Chondrocyte (in vitro differentiated cells): ENCODE data around the gene SND1. TPM values are rescaled to one million over a fixed set of nuclear protein-coding genes. Genes with fewer than 3 reads are reported as not detected.

Experiments
- DNase-seq: peaks from one replicate; pipeline ENCODE4 v3.0.0; 2021; ENCODE audit warnings: mixed read lengths, low spot score
- H3K27ac Mint-ChIP-seq: one replicate; pipeline ENCODE4 v1.8.0; 2021; ENCODE audit warnings: mild to moderate bottlenecking, moderate library complexity, mixed read lengths; ENCODE audit not compliant: unreplicated experiment
- H3K27me3 Mint-ChIP-seq: 2 replicates; pipeline ENCODE4 v1.8.0; 2021; ENCODE audit warnings: low read depth, mixed read lengths
- H3K36me3 Mint-ChIP-seq: 2 replicates; pipeline ENCODE4 v1.8.0; 2021; ENCODE audit warnings: low read depth, mixed read lengths
- H3K4me1 Mint-ChIP-seq: 2 replicates; pipeline ENCODE4 v1.8.0; 2021; ENCODE audit warnings: low read depth, mild to moderate bottlenecking, mixed read lengths
- H3K4me3 Mint-ChIP-seq: one replicate; pipeline ENCODE4 v1.8.0; 2021; ENCODE audit warnings: mild to moderate bottlenecking, moderate library complexity, mixed read lengths; ENCODE audit not compliant: unreplicated experiment
- H3K9me3 Mint-ChIP-seq: 2 replicates; pipeline ENCODE4 v1.8.0; 2021; ENCODE audit warnings: low read depth, mixed read lengths
- CTCF ChIP-seq: fragments of 200-600 bp; sonication (generic); IDR thresholded peaks from 2 replicates; pipeline ENCODE4 v1.5.0; 2021; ENCODE audit warnings: antibody characterized with exemption, mild to moderate bottlenecking, moderate library complexity
- total RNA-seq: library from RNA; stranded (reverse); gene quantifications from 3 replicates; pipeline ENCODE4 v1.2.1, GENCODE V29; 2021

Gene SND1
- total RNA-seq, 1 donor from 2014 or later: 229 TPM

DNA sequence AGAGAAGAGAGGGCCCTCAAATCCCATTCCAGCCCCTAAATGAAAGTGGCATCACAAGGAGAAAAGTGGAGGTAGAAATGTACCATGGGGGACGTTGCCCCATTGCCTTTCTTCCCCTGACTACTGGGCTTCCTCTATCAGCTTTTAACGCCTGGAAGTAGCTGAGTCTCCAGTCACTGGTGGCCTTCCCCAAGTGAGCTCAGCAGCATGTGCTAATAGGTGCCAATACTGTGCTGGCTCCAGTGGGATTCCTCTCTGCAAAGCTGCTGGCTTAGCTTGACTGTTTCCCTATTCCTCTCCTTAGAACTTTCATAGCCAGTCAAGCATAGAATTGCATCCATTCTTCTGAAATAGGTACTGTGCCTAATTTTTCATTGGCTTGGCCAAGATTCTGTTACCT lies 346.7 kb downstream of the SND1 start:
- peaks cover 37% of the 10 kb centered on the region for H3K4me1 Mint-ChIP-seq
- H3K27me3 Mint-ChIP-seq: no peaks in the 10 kb centered on the region
- H3K9me3 Mint-ChIP-seq: no peaks in the 10 kb centered on the region
- no peak overlapping the region for H3K27ac Mint-ChIP-seq
- H3K4me3 Mint-ChIP-seq: no peak overlapping the region
- H3K36me3 Mint-ChIP-seq: peaks cover 4% of the 10 kb centered on the region
- no peak for DNase-seq
- no peak for TF ChIP-seq CTCF

DNA sequence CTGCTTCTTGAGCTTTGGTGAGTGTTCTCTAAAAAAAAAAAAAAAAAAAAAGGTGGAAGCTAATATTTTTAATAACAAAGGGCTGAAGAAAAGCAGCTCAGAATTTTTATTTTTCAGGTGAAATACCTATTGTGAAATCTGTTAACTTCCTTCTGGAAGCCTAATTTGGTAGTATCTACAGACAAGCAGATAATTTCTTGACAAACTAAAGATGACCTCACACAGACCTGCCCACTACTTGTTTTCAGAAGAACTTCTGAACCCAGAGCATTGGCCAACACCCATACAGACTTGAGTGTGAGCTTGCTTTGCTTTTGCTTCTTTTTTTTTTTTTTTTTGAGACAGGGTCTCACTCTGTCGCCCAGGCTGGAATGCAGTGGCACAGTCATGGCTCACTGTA lies 348.1 kb downstream of the SND1 start:
- Mint-ChIP-seq H3K4me3 (no peak overlapping the region), H3K4me1 (peaks cover 28% of the 10 kb centered on the region)

DNA sequence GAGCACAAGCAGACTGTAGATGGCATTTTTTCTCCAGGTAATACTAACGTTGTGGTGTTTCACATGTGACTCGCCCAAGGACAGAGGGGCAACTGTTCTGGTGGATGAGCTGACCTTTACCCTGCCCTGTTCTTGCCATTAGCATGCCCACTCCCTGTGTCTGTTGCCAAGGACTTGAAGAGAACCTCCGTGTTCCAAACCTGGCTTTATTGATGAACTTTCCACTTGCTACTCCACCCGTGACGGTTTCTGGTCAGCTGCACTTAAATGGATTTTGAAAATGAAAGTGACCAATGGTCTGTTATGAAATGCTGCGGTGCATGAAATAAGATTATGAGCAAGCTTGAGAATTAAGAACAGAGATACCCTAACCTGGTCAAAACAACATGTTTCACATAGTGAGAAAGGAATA lies 348.9 kb downstream of the SND1 start:
- no peak for DNase-seq
- Mint-ChIP-seq H3K27me3 (no peaks in the 10 kb centered on the region), H3K4me3 (no peak overlapping the region), H3K36me3 (peaks cover 3% of the 10 kb centered on the region), H3K27ac (no peak overlapping the region), H3K9me3 (no peaks in the 10 kb centered on the region), H3K4me1 (peaks cover 20% of the 10 kb centered on the region)
- no peak for TF ChIP-seq CTCF

More for the DNA sequence above, 348.1 kb downstream of the SND1 start:
- DNase-seq: no peak
- no peak overlapping the region for H3K27ac Mint-ChIP-seq
- no peaks in the 10 kb centered on the region for H3K9me3 Mint-ChIP-seq
- no peak for TF ChIP-seq CTCF
- H3K36me3 Mint-ChIP-seq: peaks cover 2% of the 10 kb centered on the region
- H3K27me3 Mint-ChIP-seq: no peaks in the 10 kb centered on the region

DNA sequence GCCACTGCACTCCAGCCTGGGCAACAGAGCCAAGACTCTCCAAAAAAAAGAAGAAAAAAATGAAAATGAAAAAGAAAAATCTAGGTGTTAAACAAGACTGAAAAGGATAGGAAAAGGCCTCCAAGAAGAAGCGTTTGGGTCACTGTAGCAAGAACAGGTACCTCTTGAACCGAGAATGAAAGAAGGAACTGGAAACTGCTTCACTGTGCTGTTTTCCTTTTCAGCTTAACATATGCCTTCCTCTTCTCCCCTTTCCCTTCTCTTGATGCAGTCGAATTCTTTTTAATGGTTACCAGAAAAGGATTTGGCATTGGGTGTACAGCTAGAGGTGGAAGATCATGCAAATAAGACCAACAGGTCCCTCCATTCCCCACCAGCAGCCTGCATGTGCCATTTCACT lies 351.2 kb downstream of the SND1 start:
- peaks cover 4% of the 10 kb centered on the region for H3K36me3 Mint-ChIP-seq
- H3K27ac Mint-ChIP-seq: no peak overlapping the region
- no peak for TF ChIP-seq CTCF
- H3K9me3 Mint-ChIP-seq: no peaks in the 10 kb centered on the region
- no peaks in the 10 kb centered on the region for H3K27me3 Mint-ChIP-seq
- H3K4me3 Mint-ChIP-seq: no peak overlapping the region
- DNase-seq: no peak
- no peaks in the 10 kb centered on the region for H3K4me1 Mint-ChIP-seq

- TF ChIP-seq CTCF: no peak
- no peak overlapping the region for H3K4me3 Mint-ChIP-seq
- H3K27ac Mint-ChIP-seq: no peak overlapping the region
Observed at GRCh38 chr7:128003787-128004186, 351.8 kb downstream of the SND1 start.

More at GRCh38 chr7:128003787-128004186, 351.8 kb downstream of the SND1 start:
- no peak for DNase-seq
- H3K9me3 Mint-ChIP-seq: no peaks in the 10 kb centered on the region
- no peaks in the 10 kb centered on the region for H3K4me1 Mint-ChIP-seq
- no peaks in the 10 kb centered on the region for H3K27me3 Mint-ChIP-seq
- H3K36me3 Mint-ChIP-seq: peaks cover 4% of the 10 kb centered on the region
